Measurements from ENCODE around the gene GOT2.

DNA sequence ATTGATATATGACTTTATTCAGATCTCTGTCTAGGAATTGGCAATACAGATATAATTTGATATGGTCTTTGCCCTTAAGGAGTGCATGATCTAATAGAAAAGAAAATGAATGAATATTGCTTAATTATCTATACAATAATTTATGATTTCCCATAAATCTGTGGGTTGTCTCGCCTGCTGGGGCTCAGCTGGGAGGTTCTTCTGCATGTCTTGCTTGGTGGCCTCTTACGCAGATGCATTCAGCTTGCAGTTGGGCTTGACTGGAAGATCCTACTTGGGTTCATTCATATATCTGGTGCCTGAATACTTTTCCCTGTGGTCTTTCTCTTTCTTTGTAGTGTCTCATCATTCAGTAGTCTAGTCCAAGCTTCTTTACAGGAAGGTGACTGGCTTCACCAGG is 34.0 kb upstream of the GOT2 start:
- no peak for TF ChIP-seq CTCF (IDR thresholded peaks at IDR 0.05 in 4 of 5, conservative IDR thresholded peaks at IDR 0.05 in 1 of 5)
- TF ChIP-seq POLR2A (IDR thresholded peaks at IDR 0.05): no peak

All from gastrocnemius medialis (tissue), 4 donors.